HG03558 (cell line): ENCODE results near the gene QPRT.
"Not testable (repeated sequence)": the region's sequence is repeated elsewhere in the genome, so short reads cannot be mapped to it uniquely, and the experiment has no call there.

Source experiments
- ATAC-seq: cut with Tn5 transposase; IDR thresholded peaks from one replicate; pipeline ENCODE4 v1.9.1; 2021; ENCODE audit warnings: moderate number of reproducible peaks; ENCODE audit not compliant: unreplicated experiment; ENCODE audit errors: extremely low read depth

Gene QPRT

GRCh38 chr16:29742683-29743275 is 63.8 kb downstream of the QPRT start:
- no peak for ATAC-seq

- no peak for ATAC-seq
These were observed 64.5 kb downstream of the QPRT start for GRCh38 chr16:29743475-29743826.

GRCh38 chr16:29743827-29744531 is 65.0 kb downstream of the QPRT start:
- ATAC-seq: no peak

DNA sequence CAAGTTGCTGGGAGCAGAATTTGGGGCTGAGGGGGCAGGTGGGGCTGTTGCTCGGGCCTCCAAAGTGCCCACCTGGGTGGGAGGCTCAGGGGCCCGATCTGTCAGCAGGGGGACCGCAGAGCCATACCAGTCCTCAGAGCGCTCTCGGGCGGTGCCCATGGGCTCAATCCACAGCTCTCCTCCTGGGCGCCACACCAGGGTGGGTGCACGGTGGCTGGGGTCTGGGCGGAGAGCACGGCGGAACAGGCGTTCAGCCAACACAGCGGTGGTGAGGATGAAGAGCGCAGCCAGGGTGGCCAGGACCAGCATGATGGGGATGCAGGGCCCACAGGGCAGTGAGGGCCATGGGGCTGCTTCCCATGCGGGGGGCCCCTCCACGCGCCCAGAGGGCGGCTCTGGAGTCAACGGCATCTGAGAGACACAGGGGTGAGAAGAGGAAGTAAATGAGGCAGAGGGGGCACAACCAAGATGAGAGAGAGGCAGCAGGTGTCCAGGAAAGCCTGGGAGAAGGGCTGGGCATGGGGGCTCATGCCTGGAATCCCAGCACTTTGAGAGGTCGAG is 65.6 kb downstream of the QPRT start:
- ATAC-seq: no peak

DNA sequence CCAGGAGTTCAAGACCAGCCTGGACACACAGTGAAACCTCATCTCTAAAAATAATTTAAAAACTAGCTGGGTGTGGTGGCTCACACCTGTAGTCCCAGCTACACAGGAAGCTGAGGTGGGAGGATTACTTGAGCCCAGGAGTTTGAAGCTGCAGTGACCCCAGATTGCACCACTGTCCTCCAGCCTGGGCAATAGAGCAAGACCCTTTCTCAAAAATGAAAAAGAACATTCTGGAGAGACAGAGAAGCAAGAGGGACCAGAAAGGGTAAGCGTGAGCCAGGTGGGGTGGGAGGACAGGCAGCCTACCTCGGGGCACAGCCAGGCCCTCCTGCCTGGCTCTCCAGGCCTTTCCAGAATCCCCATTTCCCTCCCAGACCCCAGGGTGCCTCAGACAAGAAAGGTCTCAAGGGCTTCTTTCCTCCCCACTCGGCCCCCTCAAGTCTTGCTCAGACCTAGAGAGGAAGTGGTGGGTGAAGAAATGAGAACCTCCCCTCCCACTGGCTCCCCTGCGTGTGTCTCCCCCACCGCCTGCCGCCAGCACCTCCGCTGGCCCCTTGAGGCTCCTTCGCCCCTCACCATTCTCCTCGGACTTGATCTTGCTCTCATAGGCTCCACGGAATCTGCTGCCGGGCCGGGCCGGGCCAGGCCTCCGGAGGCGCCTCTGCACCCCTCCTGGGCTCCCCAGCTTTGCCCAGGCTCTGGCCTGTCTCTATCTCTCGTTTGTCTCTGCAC is 66.3 kb downstream of the QPRT start:
- ATAC-seq: no peak

DNA sequence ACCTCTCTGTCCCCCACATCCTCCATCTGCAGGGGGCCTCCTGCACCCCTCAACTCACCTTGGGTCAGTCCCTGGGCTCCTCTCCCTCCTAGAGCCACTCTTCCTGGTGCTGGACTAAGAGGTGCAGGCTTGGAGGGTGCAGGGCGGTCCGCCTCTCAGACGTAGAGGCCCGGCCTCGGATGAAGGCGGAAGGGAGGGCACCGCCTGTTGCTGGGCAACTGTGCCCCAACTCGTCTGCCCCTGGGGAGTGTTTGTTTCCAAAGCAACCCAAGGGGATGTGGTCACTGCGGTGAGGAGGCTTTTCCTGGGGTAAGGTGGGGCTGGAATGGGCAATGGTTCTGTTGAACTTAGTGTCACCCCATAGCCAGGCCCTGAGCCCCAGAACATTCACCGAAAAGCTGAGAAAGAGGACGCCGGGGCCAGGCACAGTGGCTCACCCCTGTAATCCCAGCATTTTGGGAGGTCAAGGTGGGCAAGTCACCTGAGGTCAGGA is 66.9 kb downstream of the QPRT start, which contains the start of gene C16orf54:
Gene C16orf54, minus strand, starts transcription at position 138 of the 493 bp plus-strand sequence. CDS start 1,039 bp downstream, outside the sequence.
- ATAC-seq: peak; percentile 74

DNA sequence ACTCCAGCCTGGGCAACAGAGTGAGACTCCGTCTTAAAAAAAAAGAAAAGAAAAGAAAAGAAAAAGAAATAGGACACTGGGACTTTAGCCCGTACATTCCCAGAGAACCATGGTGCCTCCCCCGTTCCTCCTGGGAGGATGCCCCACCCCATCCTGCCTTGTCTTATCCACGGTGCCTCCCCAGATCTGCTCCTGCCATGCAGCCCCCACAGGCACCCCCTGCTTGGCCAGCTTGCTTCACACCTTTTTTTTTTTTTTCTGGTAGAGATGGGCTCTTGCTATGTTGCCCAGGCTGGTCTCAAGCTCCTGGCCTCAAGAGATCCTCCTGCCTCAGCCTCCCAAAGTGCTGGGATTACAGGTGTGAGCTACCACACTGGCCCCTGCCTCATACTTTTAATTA is 67.5 kb downstream of the QPRT start:
- not testable (repeated sequence) for ATAC-seq
